ENCODE results near the gene SLC39A9.

DNA sequence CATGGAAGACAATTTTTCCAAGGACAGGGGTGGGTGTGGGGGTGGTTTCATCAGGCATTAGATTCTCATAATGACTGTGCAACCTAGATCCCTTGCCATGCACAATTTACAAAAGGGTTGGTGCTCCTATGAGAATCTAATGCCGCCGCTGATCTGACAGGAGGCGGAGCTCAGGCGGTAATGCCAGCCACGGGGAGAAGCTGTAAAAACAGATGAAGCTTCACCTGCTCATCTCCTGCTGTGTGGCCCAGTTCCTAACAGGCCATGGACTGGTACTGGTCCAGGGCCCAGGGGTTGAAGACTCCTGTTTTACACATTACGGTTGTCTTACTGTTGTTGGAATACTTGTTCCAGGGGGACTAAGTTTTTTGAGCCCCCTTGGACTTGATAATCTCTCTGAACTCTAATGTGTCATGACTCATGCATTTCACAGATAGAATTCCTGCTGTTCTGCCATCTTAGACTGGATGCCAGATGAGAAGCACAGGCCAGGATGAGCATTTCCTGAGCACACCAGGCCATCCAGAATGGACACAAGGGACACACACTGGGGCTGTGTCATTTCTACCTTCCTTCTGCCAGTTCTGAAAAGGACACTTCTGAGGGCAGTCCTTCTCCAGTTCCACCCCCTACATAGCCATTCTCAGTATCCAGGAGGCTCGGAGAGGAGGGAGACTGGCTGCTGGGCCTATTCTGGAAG lies 91.9 kb downstream of the SLC39A9 start:
- TF ChIP-seq, protein P1, sequence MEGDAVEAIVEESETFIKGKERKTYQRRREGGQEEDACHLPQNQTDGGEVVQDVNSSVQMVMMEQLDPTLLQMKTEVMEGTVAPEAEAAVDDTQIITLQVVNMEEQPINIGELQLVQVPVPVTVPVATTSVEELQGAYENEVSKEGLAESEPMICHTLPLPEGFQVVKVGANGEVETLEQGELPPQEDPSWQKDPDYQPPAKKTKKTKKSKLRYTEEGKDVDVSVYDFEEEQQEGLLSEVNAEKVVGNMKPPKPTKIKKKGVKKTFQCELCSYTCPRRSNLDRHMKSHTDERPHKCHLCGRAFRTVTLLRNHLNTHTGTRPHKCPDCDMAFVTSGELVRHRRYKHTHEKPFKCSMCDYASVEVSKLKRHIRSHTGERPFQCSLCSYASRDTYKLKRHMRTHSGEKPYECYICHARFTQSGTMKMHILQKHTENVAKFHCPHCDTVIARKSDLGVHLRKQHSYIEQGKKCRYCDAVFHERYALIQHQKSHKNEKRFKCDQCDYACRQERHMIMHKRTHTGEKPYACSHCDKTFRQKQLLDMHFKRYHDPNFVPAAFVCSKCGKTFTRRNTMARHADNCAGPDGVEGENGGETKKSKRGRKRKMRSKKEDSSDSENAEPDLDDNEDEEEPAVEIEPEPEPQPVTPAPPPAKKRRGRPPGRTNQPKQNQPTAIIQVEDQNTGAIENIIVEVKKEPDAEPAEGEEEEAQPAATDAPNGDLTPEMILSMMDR (IDR thresholded peaks at IDR 0.05), result no peak
- no peak for TF ChIP-seq EP300 (IDR thresholded peaks at IDR 0.05)
- no peak for TF ChIP-seq POLR2AphosphoS5 (IDR thresholded peaks at IDR 0.05)
